ENCODE data around the gene ADGRG6.

ADGRG6 gene

DNA sequence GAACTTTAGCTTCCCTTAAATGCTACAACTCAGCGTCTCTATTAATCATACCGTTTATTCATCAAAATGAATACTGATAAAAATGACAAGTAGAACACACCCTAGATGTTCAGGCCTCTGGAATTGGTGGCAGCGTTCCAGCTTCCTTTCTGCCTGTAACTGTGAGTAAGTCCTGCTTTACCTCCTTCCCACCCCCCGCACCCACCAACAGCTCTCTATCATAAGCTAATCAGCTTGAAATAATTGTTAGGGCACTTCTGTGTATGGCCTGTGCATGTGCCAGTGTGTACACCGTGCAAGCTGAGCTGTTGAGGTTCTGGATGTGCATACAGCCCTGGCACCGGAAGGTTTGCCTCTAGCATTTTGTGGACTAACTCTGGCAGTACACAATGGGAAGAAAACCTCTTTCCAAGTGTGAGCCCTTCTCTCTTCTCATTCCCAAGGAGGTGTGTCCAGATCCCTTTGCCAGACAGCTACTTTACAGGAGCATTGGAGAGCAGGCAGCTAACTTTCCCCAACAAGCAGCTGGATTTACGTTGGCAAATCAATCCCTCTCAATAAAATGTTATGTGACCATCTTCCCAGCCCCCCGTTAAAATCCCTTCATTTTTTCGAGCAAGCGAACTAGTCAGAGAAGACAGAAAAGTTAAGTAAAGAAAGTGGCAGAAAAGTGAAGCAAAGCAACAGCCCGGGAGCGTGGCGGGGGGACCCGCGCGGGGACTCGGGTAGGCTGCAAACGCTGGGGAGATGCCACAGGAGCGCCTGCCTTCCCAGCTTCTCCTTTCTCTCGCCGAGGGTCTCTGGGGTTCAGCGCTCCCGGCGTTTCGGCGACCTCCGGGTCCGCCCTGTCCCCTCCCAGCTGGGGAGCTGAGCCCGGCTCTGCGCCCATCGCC, 803 bp upstream of the ADGRG6 start:
- ATAC-seq (no peak), DNase-seq (no peak)
- Mint-ChIP-seq H3K4me1 (peaks cover 21% of the 10 kb centered on the region), H3K9me3 (no peaks in the 10 kb centered on the region), H3K4me3 (peak overlapping the region; percentile 87 to 95), H3K27ac (peak overlapping the region in 1 of 2 donors; percentile 31), H3K27me3 (peaks cover 14% of the 10 kb centered on the region)

DNA sequence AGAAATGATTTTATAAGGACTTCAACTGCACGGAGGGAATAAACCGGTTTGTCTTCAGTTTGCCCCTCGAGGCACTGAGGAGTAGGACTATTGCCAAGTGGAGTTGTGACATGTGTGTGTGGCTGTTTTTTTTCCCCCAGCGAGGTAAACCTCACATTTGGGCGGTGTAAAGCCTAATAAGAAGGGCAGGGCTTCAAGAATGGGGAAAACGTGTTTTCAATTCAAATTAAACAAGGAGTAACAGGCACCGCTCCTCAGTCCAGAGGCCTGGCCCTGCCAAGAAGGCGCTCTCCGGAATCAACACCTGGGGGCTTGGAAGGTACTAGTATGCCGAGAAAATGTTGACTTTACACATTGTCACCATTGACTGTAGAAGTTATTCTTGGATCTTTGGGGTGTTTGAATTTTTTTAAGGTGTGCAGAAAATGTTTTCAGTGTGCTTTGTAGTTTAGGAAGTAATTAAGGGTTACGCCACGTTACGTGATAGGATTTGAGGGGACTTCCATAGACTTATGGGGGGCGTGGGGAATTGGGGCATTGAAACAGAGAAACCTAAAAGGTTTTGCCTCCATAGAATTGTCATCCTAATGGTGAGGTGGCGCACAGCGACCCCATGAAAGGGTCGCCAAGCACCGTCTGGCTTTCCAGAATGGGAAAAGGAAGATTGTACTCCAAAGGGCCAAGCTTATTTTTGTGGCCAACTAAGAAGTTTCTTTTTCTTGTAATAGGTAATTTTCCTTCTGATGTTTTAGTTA, 791 bp downstream of the ADGRG6 start:
- no peak for DNase-seq
- Mint-ChIP-seq H3K27ac (peak overlapping the region in 1 of 2 donors; percentile 38), H3K4me3 (peak overlapping the region; percentile 87 to 95), H3K9me3 (no peaks in the 10 kb centered on the region), H3K27me3 (peaks cover 14% of the 10 kb centered on the region), H3K4me1 (peaks cover 21% of the 10 kb centered on the region)
- ATAC-seq: peak; percentile 27

DNA sequence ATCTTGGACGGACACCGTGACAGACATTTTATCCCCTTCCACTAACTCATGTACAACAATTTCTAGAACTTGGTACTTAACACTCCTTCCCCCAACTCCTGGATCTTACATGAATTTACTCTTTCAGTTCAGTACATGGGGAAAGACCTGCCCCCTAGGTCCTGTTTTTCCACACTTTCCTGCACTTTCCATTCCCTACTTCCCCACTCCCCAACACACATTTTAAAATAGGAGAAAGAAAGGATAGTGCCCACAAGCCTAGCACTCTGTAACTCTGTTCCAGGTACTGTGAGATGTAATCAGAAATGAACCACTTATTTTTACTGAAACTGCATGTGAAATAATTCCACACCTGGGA, 1.3 kb downstream of the ADGRG6 start:
- Mint-ChIP-seq H3K9me3 (no peaks in the 10 kb centered on the region), H3K4me1 (peaks cover 21% of the 10 kb centered on the region), H3K27ac (no peak overlapping the region), H3K27me3 (peaks cover 14% of the 10 kb centered on the region), H3K4me3 (peak overlapping the region in 1 of 2 donors; percentile 5)
- DNase-seq: no peak
- no peak for ATAC-seq

DNA sequence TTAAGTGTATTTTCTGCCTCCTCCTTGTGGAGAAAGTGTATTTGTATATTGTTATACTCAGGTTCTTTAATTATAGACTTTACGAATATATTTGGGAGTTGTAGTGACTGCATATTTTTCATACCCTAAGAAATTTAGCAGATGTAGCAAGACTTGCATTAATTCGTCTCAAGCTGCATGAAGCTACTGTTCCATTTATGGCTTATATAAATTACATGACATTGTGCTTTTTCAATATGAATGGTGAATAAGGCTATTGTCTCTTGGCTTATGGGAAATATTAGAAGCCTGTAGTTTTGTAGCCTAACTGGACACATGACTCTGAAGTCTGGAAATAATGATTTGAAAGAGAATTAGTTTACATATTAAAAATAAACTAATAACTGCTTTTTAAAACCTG, 2.4 kb downstream of the ADGRG6 start:
- Mint-ChIP-seq H3K4me3 (no peak overlapping the region), H3K27me3 (peaks cover 14% of the 10 kb centered on the region), H3K4me1 (peaks cover 21% of the 10 kb centered on the region), H3K9me3 (no peaks in the 10 kb centered on the region), H3K27ac (no peak overlapping the region)
- DNase-seq: no peak
- ATAC-seq: no peak

DNA sequence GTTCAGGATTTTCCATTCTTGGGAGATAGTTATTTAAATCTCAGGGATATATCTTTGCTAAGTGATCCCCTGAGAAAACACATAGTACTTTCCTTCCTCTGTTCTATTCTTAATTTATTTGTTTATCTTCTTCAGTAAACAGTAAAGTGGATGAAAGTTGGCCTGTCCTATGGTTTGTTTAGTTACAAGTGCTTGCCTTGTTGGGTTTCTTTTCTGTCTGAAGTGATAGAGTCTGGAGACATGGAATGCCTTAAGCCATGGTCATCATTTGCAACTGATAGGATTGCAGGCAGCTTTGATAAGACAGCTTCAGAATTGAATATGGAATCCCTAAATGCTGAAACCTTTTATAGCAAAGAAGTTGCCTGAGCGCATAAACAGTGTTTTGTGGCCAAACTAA, 4.9 kb downstream of the ADGRG6 start:
- Mint-ChIP-seq H3K4me3 (no peak overlapping the region), H3K27me3 (peaks cover 14% of the 10 kb centered on the region), H3K27ac (no peak overlapping the region), H3K4me1 (peaks cover 12% of the 10 kb centered on the region), H3K9me3 (no peaks in the 10 kb centered on the region)
- DNase-seq (no peak), ATAC-seq (no peak)

DNA sequence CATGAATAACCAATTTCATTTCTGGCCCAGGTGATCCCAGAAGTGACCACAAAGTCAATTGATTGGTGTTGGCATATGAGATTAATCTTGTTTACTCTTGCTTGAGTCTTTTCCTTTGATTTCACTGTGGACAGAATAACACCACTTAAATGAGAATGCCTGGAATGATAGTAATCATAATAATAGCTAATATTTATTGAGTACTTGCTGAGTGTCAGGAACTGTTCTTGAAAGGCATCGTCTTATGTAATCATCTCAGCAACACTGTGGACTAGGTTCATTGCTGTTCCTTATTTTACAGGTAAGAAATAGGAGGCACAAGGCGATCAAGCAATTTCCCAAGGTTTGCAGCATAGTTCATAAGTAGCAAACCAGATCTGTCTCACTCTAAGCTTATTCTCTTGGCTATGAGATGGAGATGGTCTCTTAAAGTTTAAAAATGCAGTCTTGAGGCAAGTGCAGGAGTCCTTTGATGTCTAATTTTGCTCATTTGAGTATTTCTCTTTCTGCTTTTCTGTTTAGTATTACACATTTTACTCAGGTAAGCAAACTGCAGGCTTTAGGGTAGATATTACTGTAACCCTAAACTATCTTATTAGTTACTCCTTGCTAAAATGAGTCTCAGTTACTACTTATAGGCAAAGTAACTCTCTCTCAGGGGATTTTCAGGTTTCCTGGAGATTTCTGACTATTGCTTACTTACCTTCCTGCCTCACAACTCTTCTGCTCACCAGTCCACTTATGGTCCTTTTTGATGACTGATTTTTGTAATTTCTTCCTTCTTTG, 6.3 kb downstream of the ADGRG6 start:
- no peak for ATAC-seq
- H3K9me3 Mint-ChIP-seq: no peaks in the 10 kb centered on the region
- no peak for DNase-seq
- no peak overlapping the region for H3K27ac Mint-ChIP-seq
- H3K4me1 Mint-ChIP-seq: no peaks in the 10 kb centered on the region
- no peak overlapping the region for H3K4me3 Mint-ChIP-seq
- peaks cover 5% of the 10 kb centered on the region for H3K27me3 Mint-ChIP-seq

DNA sequence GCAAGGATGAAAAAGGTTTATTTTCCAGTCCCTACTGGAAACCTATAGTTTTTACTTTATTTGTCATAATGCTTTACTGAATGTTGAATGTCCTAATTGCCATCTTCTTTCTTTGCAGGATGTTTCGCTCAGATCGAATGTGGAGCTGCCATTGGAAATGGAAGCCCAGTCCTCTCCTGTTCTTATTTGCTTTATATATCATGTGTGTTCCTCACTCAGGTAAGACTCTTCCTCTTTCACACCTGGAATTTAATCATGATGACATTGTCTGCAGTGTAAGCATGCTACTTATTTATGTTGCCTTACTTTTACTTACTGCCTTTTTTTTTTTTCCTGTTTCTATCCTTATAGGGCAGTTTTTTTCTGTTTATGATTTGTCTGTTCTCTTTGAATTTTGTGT, 7.6 kb downstream of the ADGRG6 start:
- H3K9me3 Mint-ChIP-seq: no peaks in the 10 kb centered on the region
- no peak overlapping the region for H3K4me3 Mint-ChIP-seq
- H3K27me3 Mint-ChIP-seq: no peaks in the 10 kb centered on the region
- H3K4me1 Mint-ChIP-seq: no peaks in the 10 kb centered on the region
- ATAC-seq (no peak), DNase-seq (no peak)
- no peak overlapping the region for H3K27ac Mint-ChIP-seq

DNA sequence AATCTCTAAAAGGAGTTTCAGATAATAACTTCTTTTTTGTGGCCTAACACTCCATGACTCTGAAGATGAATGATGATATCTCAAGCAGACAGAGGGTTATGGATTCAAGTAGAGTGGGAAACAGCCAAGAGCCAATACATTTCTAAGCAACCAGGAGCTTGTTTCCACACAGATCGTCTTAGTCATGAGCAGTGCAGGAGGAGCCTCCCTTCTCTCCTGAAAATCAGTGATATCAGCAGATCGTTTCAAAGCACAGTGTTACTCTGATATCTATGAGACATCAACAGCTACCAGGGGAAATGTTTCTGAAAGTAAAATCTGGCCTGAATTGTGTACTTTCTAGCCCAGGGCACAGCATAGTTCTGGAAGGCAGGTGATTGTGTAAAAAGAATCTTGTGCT, 11.5 kb downstream of the ADGRG6 start:
- Mint-ChIP-seq H3K4me3 (no peak overlapping the region), H3K9me3 (no peaks in the 10 kb centered on the region), H3K4me1 (no peaks in the 10 kb centered on the region), H3K27ac (no peak overlapping the region), H3K27me3 (no peaks in the 10 kb centered on the region)
- DNase-seq (no peak), ATAC-seq (no peak)

DNA sequence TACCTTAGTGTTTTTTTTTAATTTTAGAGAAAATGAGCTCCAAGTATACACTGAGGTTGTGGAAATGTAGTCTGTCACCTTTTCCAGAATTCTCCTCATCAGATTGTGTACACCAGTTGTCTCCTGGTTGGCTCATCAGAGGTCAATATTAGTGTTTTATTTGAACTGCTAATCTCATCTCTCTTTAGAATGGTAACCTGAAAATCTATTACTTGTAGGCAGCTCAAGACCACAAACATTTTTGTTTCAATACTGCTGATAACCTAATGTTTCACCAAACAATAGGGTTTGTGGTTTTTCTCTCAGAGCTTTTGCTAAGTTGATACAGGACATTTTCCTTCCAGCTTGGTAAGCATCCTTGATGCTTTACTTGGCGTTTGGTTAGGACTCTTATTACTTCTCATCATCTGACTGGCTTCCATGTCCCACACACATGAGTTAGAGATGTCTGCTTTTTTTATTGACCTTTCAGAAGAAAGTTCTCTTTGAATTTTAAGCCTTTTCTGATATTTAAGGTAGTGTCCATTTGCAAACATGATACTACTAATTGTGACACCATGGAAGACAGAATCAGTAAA, 15.1 kb downstream of the ADGRG6 start:
- no peak overlapping the region for H3K27ac Mint-ChIP-seq
- ATAC-seq: peak; percentile 35

DNA sequence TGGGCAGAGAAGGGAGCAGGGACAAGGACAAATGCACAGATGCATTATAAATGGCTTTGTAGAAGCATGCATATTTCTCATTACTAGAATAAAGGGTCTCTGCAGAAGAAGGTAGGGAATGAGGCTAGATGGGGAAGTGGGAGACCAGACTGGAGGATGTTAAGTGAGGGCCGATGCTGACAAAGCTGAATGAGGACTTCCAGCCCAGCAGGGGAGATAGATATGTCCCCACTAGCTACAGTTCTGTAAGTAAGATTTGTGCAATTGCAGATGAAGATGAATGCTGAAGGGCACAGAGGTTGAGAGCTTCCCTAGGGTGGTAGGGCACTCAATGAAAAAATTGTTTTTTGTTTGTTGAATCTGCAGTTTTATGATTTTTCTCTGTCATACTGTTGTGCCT, 16.9 kb downstream of the ADGRG6 start:
- DNase-seq (no peak), ATAC-seq (peak; percentile 57)
- Mint-ChIP-seq H3K9me3 (no peaks in the 10 kb centered on the region), H3K27ac (no peak overlapping the region), H3K4me1 (no peaks in the 10 kb centered on the region), H3K27me3 (no peaks in the 10 kb centered on the region), H3K4me3 (no peak overlapping the region)

More for the DNA sequence above, 15.1 kb downstream of the ADGRG6 start:
- H3K27me3 Mint-ChIP-seq: no peaks in the 10 kb centered on the region
- H3K4me3 Mint-ChIP-seq: no peak overlapping the region
- H3K9me3 Mint-ChIP-seq: no peaks in the 10 kb centered on the region
- H3K4me1 Mint-ChIP-seq: no peaks in the 10 kb centered on the region
- no peak for DNase-seq

DNA sequence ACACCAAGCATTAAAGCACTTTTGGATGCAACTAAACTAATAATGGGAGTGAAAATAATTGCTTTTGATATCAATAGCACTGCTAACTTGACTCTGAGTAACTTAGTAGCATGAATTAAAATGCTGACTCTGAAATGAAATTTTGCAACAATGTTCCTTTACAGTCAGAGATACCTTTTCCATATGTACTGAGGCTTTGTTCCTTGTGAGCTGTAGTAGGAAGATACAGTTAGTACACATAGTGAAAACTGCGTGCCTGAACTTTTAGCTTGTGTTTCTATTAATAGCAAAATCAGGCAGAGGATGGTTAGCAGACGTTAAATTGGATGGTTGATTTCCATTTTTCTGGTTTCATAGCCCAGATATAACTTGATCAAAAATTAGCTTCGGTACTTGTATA, 18.6 kb downstream of the ADGRG6 start:
- Mint-ChIP-seq H3K27ac (no peak overlapping the region), H3K9me3 (no peaks in the 10 kb centered on the region), H3K4me1 (no peaks in the 10 kb centered on the region), H3K27me3 (no peaks in the 10 kb centered on the region), H3K4me3 (no peak overlapping the region)
- ATAC-seq: no peak
- no peak for DNase-seq

DNA sequence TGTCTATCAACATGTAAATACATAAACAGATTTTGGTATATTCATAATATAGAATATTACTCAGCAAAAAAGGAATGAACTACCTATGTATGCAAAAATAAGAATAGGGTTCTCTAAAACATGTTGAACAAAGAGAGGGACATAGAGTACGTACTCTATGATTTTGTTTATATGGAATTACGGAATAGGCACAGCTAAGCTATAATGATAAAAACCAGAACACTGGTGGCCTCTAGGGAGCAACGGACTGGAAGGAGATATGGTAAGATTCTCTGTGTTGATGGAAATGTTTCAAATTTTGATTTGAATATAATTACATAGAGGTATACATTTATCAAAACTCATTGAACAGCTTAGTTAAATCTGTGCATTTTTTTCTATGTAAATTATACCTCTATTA, 19.6 kb downstream of the ADGRG6 start:
- Mint-ChIP-seq H3K9me3 (no peaks in the 10 kb centered on the region), H3K4me3 (no peak overlapping the region), H3K4me1 (no peaks in the 10 kb centered on the region), H3K27ac (no peak overlapping the region), H3K27me3 (no peaks in the 10 kb centered on the region)
- ATAC-seq (no peak), DNase-seq (no peak)

DNA sequence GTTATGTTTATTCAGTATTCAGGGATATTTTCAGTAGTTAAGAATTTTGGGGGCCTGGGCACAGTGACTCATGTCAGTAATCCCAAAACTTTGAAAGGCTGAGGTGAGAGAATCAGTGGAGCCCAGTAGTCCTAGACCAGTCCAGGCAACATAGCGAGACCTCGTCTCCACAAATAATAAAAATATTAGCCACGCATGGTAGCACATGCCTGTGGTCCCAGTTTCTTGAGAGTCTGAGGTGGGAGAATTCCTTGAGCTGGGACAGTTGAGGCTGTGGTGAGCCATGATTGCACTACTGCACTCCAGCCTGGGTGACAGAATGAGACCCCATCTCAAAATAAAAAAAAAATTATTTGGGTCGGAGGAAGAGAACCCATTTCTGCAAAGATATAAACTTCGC, 20.3 kb downstream of the ADGRG6 start:
- no peaks in the 10 kb centered on the region for H3K4me1 Mint-ChIP-seq
- no peaks in the 10 kb centered on the region for H3K27me3 Mint-ChIP-seq
- no peak overlapping the region for H3K27ac Mint-ChIP-seq
- ATAC-seq (no peak), DNase-seq (no peak)
- H3K9me3 Mint-ChIP-seq: no peaks in the 10 kb centered on the region
- no peak overlapping the region for H3K4me3 Mint-ChIP-seq

DNA sequence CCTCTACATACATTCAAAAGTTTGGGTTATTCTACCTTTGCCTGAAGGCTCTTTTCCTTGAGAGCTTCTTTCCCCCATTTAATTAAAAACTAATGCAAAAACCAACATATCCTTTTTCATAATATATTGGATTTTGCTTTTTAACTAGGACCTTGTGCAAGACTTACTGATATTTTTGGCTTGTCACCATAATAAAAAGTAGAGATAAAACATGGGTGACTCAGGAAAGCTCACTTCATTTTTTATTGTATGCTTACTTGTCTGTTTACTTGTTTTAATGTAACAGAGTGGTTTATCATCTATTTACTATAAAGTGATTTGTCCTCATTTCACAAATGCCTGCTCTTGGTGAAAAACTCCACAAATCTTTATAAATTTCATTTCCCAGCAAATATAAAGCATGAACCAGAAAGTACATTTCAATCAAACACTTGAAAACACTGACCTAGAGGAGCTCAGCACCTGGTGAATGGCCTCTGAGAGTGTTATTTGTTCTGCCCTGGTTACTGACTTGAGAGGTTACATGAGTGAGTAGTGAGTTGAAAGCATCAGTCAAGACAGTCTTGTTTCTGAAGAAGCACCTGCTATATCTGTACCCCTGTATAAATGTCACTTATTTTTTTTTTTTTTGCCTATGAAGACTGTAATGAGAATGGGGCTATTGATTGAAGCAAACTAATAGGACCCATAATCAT, 20.8 kb downstream of the ADGRG6 start:
- Mint-ChIP-seq H3K27ac (no peak overlapping the region), H3K4me1 (no peaks in the 10 kb centered on the region), H3K4me3 (no peak overlapping the region), H3K9me3 (no peaks in the 10 kb centered on the region), H3K27me3 (no peaks in the 10 kb centered on the region)
- ATAC-seq: no peak
- DNase-seq: no peak

DNA sequence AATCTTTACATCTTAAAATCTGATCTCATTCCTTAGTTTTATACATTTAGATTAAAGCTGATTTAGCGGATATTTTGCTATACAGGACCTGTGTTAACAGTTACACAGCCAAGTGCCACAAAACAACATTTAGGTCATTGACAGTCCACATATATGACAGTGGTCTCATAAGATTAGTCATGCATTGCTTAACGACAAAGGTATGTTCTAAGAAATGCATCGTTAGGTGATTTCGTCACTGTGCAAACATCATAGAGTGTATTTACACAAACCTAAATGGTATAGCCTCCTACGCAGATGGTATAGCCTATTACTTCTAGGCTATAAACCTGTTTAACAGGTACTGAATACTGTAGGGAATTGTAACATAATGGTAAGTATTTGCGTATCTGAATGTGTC, 21.6 kb downstream of the ADGRG6 start:
- ATAC-seq: no peak
- no peaks in the 10 kb centered on the region for H3K9me3 Mint-ChIP-seq
- no peaks in the 10 kb centered on the region for H3K27me3 Mint-ChIP-seq
- no peak overlapping the region for H3K27ac Mint-ChIP-seq
- H3K4me1 Mint-ChIP-seq: no peaks in the 10 kb centered on the region
- no peak for DNase-seq
- H3K4me3 Mint-ChIP-seq: no peak overlapping the region
